GM21367 (cell line): Measurements from ENCODE around the gene TMC8.
"Not testable (repeated sequence)": the region's sequence is repeated elsewhere in the genome, so short reads cannot be mapped to it uniquely, and the experiment has no call there.

Source experiments
- ATAC-seq: cut with Tn5 transposase; IDR thresholded peaks from one replicate; pipeline ENCODE4 v1.9.1; 2021; ENCODE audit not compliant: unreplicated experiment

The TMC8 gene

GRCh38 chr17:78154903-78155811 lies 24.6 kb downstream of the TMC8 start:
- peak; percentile 34 for ATAC-seq

- no peak for ATAC-seq
Observed at GRCh38 chr17:78159575-78160158, 29.1 kb downstream of the TMC8 start.

- ATAC-seq, result no peak
Observed at GRCh38 chr17:78163881-78164747, 33.5 kb downstream of the TMC8 start.

- ATAC-seq, result no peak
Observed at GRCh38 chr17:78164748-78165607, 34.4 kb downstream of the TMC8 start.

GRCh38 chr17:78166416-78166815 lies 35.8 kb downstream of the TMC8 start:
- no peak for ATAC-seq

- ATAC-seq, result no peak
Observed at GRCh38 chr17:78168242-78168902, 37.8 kb downstream of the TMC8 start, which contains the start of gene SYNGR2. Gene SYNGR2, plus strand, starts transcription at chr17:78168581. Its CDS starts 36 bp downstream, at chr17:78168617.

- no peak for ATAC-seq
Observed at GRCh38 chr17:78168903-78169793, 38.6 kb downstream of the TMC8 start.

GRCh38 chr17:78170692-78171590 lies 40.4 kb downstream of the TMC8 start:
- ATAC-seq, result no peak

GRCh38 chr17:78171591-78172248 lies 41.1 kb downstream of the TMC8 start:
- ATAC-seq, result not testable (repeated sequence)

- ATAC-seq, result no peak
Observed at GRCh38 chr17:78172249-78173051, 41.9 kb downstream of the TMC8 start.

GRCh38 chr17:78173097-78173715 lies 42.6 kb downstream of the TMC8 start:
- ATAC-seq, result no peak

GRCh38 chr17:78174346-78174869 lies 43.8 kb downstream of the TMC8 start:
- ATAC-seq, result no peak

- ATAC-seq, result no peak
Observed at GRCh38 chr17:78174870-78175642, 44.5 kb downstream of the TMC8 start.

GRCh38 chr17:78175643-78175981 lies 45.0 kb downstream of the TMC8 start:
- ATAC-seq, result no peak

GRCh38 chr17:78176548-78177025 lies 46.0 kb downstream of the TMC8 start:
- ATAC-seq, result no peak
